LHCN-M2 (cell line): ENCODE measurements around the gene LHPP. TPM values are rescaled to one million over a fixed set of nuclear protein-coding genes. Genes with fewer than 3 reads are reported as not detected.

Experiments
- DNase-seq: peaks from one replicate; pipeline ENCODE4 v3.0.0-alpha.2; 2012; ENCODE audit warnings: low read depth
- total RNA-seq: library from RNA; depleted of rRNA; stranded (reverse); fragments of >200 nt; gene quantifications from 2 replicates; pipeline ENCODE4 v1.2.3, GENCODE V29; 2014; rRNA removed

Gene LHPP
- total RNA-seq, 1 experiment from 2014 or later, result 13.2 TPM

- no peak for DNase-seq
These were observed 192.4 kb downstream of the LHPP start for GRCh38 chr10:124653811-124654651.

- no peak for DNase-seq
These were observed 193.1 kb downstream of the LHPP start for GRCh38 chr10:124654686-124655085.

GRCh38 chr10:124655191-124656112, 193.8 kb downstream of the LHPP start:
- DNase-seq, result no peak

GRCh38 chr10:124656113-124656490, 194.5 kb downstream of the LHPP start:
- no peak for DNase-seq

GRCh38 chr10:124656541-124656940, 194.9 kb downstream of the LHPP start:
- DNase-seq, result no peak

DNA sequence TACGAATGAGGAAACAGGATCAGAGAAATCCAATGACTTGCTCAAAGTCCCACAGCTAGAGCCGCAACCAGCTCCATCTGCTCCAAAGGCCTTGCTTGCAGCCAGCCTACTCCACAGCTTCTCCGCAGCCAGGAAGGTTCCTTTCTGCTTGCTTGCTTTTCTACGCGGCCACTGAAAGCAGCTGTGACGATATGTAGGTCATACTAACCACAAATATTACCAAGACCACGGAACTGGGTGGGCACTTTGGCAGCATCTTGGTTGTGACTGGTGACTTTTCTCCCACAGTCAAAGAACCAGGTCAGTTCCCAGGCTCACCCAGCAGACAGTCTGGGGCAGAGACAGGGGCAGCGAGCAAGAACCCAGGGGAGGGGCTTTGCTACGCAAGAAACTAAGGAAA, 196.2 kb downstream of the LHPP start:
- DNase-seq, result peak; percentile 88

DNA sequence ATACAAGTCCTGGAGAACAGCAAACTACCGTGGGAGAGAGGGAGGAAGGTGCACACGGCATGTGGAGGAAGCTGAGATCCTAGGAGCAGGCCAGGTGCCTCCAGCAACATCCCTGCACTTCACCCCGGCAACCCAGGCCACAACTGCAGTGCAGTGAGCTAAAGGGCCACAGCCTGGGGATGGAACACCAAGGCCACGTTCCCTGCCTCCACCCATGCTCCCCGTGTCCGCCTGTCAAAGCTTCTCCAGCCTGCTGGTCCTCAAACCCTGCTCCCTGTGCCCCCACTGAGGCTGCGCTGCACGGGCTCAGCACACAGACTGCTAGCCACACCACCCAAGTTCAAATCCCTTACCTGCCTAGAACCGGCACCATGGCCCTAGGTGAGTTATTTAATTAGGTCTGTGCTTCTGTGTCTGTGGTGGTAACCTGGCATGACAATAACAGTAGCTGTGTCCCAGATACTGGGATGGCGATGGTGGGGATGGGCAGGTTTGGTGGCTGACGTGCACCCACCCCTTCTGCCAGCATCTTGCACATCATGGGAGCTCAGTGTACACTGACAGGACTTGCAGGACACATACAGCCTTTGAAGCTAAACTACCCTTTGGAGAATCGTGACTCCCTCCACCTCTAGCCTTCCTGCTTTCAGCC, 197.1 kb downstream of the LHPP start:
- DNase-seq, result no peak

DNA sequence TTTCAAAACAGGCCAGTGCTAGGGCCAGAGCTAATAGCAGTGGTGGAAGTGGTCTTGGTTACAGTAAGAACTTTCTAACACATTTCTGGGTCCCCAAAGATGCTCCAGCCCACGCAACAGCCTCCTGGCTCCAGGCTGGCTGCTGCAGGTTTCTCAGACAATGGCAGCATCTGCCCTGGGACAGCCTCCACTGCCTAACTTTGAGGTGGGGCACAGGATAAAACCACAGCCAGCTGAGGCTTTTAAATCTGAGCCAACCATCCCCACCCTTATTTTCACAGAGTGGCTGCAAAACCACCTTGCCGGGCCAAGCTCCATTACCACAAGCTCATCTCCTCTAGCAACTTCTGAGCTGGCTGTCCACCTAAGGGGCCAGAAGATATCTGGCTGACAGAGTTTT, 197.8 kb downstream of the LHPP start:
- no peak for DNase-seq

GRCh38 chr10:124660404-124661125, 198.9 kb downstream of the LHPP start:
- no peak for DNase-seq

DNA sequence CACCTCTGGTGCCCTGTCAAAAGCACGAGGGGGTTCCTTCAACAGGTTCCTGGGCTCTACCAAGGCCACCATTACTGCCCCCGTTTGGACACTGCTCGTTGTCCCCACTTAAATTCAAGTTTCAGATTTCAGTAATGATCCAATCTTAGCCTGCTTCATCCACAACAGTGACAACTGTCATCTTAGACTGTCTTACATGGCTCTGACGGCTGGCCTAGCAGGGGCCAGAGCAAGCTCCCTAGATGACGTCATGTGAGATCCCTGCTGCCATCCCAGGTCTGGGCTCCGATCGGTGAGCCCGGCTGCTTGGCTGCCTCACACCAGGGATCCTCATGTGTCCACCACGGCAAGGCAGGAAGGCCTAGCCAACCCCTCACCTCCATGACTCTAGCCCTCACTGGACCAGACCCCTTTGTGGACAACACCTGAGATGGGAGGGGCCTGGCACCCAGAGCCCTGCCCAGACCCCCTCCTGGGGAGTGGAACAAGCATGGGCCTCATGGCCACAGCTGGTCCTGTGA, 200.1 kb downstream of the LHPP start:
- DNase-seq, result no peak

GRCh38 chr10:124663228-124663627, 201.6 kb downstream of the LHPP start:
- DNase-seq, result no peak

Other genes starting within 250 kb of the LHPP start
- gene OAT, start 42.9 kb upstream of the LHPP start, total RNA-seq, result 150 and 157 TPM in 2 replicates
- gene NKX1-2, start 11.8 kb upstream of the LHPP start, total RNA-seq, result not detected in 2 replicates